OCI-LY3 (cell line): ENCODE measurements around the gene ATXN7L2.

Experiments used
- EZH2phosphoT487 ChIP-seq: fragments of 200-600 bp; shearing (Covaris generic); IDR thresholded peaks from 2 replicates; pipeline ENCODE4 v1.6.1; 2018; ENCODE audit warnings: antibody characterized with exemption, mixed run types, low read depth
- TF ChIP-seq, protein P1 (sequence below): fragments of 200-600, 300-600 bp; sonication (generic); IDR thresholded peaks from 2 replicates; pipeline ENCODE4 v1.5.1; 2014; ENCODE audit warnings: antibody characterized with exemption, low read length, low read depth

GRCh38 chr1:109447524-109447923 is 36.2 kb upstream of the ATXN7L2 start:
- TF ChIP-seq, protein P1, sequence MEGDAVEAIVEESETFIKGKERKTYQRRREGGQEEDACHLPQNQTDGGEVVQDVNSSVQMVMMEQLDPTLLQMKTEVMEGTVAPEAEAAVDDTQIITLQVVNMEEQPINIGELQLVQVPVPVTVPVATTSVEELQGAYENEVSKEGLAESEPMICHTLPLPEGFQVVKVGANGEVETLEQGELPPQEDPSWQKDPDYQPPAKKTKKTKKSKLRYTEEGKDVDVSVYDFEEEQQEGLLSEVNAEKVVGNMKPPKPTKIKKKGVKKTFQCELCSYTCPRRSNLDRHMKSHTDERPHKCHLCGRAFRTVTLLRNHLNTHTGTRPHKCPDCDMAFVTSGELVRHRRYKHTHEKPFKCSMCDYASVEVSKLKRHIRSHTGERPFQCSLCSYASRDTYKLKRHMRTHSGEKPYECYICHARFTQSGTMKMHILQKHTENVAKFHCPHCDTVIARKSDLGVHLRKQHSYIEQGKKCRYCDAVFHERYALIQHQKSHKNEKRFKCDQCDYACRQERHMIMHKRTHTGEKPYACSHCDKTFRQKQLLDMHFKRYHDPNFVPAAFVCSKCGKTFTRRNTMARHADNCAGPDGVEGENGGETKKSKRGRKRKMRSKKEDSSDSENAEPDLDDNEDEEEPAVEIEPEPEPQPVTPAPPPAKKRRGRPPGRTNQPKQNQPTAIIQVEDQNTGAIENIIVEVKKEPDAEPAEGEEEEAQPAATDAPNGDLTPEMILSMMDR: no peak
- no peak for TF ChIP-seq EZH2phosphoT487
